Activated CD4-positive, alpha-beta memory T cell treated with anti-CD3 and anti-CD28 coated beads for 36 hours (primary cell): ENCODE measurements around the gene IRF9. TPM values are rescaled to one million over a fixed set of nuclear protein-coding genes. Genes with fewer than 3 reads are reported as not detected.
A peak's percentile ranks its signal among the peaks of the same experiment; 100 is the strongest.

Experiments
- CTCF ChIA-PET: fragments of 350-600 bp; sonication (Branson Sonifier 250); formaldehyde crosslinking; loops from one replicate; lab custom pipeline; 2021; ENCODE audit warnings: antibody characterized with exemption, inconsistent platforms; lab: Charles Lee
- POLR2A ChIA-PET: fragments of 350-600 bp; sonication (Branson Sonifier 250); formaldehyde crosslinking; loops from one replicate; lab custom pipeline; 2021; ENCODE audit warnings: antibody characterized with exemption; lab: Charles Lee
- DNase-seq: peaks from one replicate; pipeline ENCODE4 v3.0.0-alpha.2; 2020
- H3K27ac Mint-ChIP-seq: one replicate; pipeline ENCODE4 v1.8.0; 2021; ENCODE audit warnings: mixed read lengths
- H3K27me3 Mint-ChIP-seq: one replicate; pipeline ENCODE4 v1.8.0; 2021; ENCODE audit warnings: mixed read lengths
- H3K36me3 Mint-ChIP-seq: one replicate; pipeline ENCODE4 v1.8.0; 2021; ENCODE audit warnings: mixed read lengths
- H3K4me1 Mint-ChIP-seq: one replicate; pipeline ENCODE4 v1.8.0; 2021; ENCODE audit warnings: low read depth, mixed read lengths
- H3K4me3 Mint-ChIP-seq: one replicate; pipeline ENCODE4 v1.8.0; 2021; ENCODE audit warnings: mild to moderate bottlenecking, mixed read lengths
- H3K9me3 Mint-ChIP-seq: one replicate; pipeline ENCODE4 v1.8.0; 2021; ENCODE audit warnings: mixed read lengths
- intact Hi-C: fragments of 100-400 bp; cut with micrococcal nuclease; formaldehyde crosslinking; loops from one replicate; pipeline ENCODE4 v1.15.1; 2023
- total RNA-seq, 2 experiments: library from RNA; stranded (reverse); gene quantifications; one replicate each; pipeline ENCODE4 v1.2.3, GENCODE V29; 2021

The IRF9 gene
- total RNA-seq, result 100 to 1,000 TPM; 158 to 172 TPM

- POLR2A ChIA-PET, result interaction anchor here (0.6 to 4.2 kb wide), 32 partner anchors 10 to 276 kb away, joined by 3 to 60 read pairs (median 4); partner anchors contain the start of genes CHMP4A, DCAF11, EMC9 and IPO4
- Mint-ChIP-seq H3K9me3 (no peaks in the 10 kb centered on the region), H3K4me1 (peaks cover 37% of the 10 kb centered on the region), H3K27ac (peak within 1 kb of the TSS; percentile 100), H3K4me3 (peak within 1 kb of the TSS; percentile 97), H3K36me3 (peaks cover 70% of the 10 kb centered on the region), H3K27me3 (no peaks in the 10 kb centered on the region)
- DNase-seq, result peak; percentile 99
- CTCF ChIA-PET, result interaction anchor here (0.6 to 4.6 kb wide), 38 partner anchors 9 to 234 kb away, joined by 3 to 76 read pairs (median 7); partner anchors contain the start of genes CARMIL3, CHMP4A, CIDEB and DCAF11
- intact Hi-C loops, result loop anchor here (1.0 kb wide), 12 partner anchors 14 to 281 kb away; partner anchors contain the start of genes CHMP4A, DCAF11, DHRS1 and EMC9
These were observed at the start of gene IRF9 for GRCh38 chr14:24160850-24161804. TSS of gene IRF9 (plus strand) at chr14:24161265. CDS start at chr14:24162145, 880 bp downstream.

GRCh38 chr14:24113379-24113800, 47.7 kb upstream of the IRF9 start:
- peak overlapping the region; percentile 100 for H3K27ac Mint-ChIP-seq
- H3K4me1 Mint-ChIP-seq, result peaks cover 36% of the 10 kb centered on the region
- CTCF ChIA-PET, result interaction anchor here (1.4 to 4.6 kb wide), 9 partner anchors 18 to 220 kb away, joined by 3 to 33 read pairs (median 10); partner anchors contain the start of genes CIDEB, EMC9, IRF9 and MDP1
- no peaks in the 10 kb centered on the region for H3K9me3 Mint-ChIP-seq
- H3K27me3 Mint-ChIP-seq, result no peaks in the 10 kb centered on the region
- H3K36me3 Mint-ChIP-seq, result peaks cover 21% of the 10 kb centered on the region
- no peak for DNase-seq
- intact Hi-C loops, result no loop called here
- H3K4me3 Mint-ChIP-seq, result peak overlapping the region; percentile 95
- POLR2A ChIA-PET, result interaction anchor here (1.0 to 6.6 kb wide), 11 partner anchors 13 to 316 kb away, joined by 3 to 73 read pairs (median 27); partner anchors contain the start of genes CBLN3, EMC9, IRF9 and KHNYN

GRCh38 chr14:24113801-24114531, 47.1 kb upstream of the IRF9 start:
- intact Hi-C loops, result loop anchor here (1.0 to 2.0 kb wide), 10 partner anchors 20 to 793 kb away; partner anchors contain the start of genes CARMIL3, CHMP4A, EMC9 and IPO4
- ChIA-PET CTCF (interaction anchor here (0.7 to 4.6 kb wide), 15 partner anchors 19 to 1105 kb away, joined by 3 to 33 read pairs (median 7); partner anchors contain the start of genes CIDEB, DHRS4L2, EMC9 and IRF9), POLR2A (interaction anchor here (1.0 to 6.6 kb wide), 20 partner anchors 11 to 793 kb away, joined by 3 to 73 read pairs (median 8); partner anchors contain the start of genes CARMIL3, CBLN3, CHMP4A and CIDEB)

GRCh38 chr14:24114532-24115421, 46.3 kb upstream of the IRF9 start, which contains the start of the genes DCAF11 and NRL:
TSS of gene DCAF11 (plus strand) at chr14:24114777. CDS start at chr14:24115595, 818 bp downstream.
TSS of gene NRL (minus strand) at chr14:24114949. CDS start at chr14:24082848, 32,101 bp downstream.
- DNase-seq, result peak; percentile 99
- CTCF ChIA-PET, result interaction anchor here (0.7 to 4.6 kb wide), 18 partner anchors 17 to 1106 kb away, joined by 3 to 33 read pairs (median 4); partner anchors contain the start of genes CIDEB, DHRS4L2, EMC9 and IRF9
- H3K27ac Mint-ChIP-seq, result peak within 1 kb of the TSS; percentile 100
- H3K36me3 Mint-ChIP-seq, result peaks cover 33% of the 10 kb centered on the region
- H3K4me1 Mint-ChIP-seq, result peaks cover 24% of the 10 kb centered on the region
- POLR2A ChIA-PET, result interaction anchor here (1.0 to 6.6 kb wide), 21 partner anchors 8 to 794 kb away, joined by 3 to 73 read pairs (median 7); partner anchors contain the start of genes CARMIL3, CBLN3, CHMP4A and CIDEB
- H3K4me3 Mint-ChIP-seq, result peak within 1 kb of the TSS; percentile 95
- no peaks in the 10 kb centered on the region for H3K27me3 Mint-ChIP-seq
- intact Hi-C loops, result loop anchor here (1.0 to 2.0 kb wide), 13 partner anchors 20 to 793 kb away; partner anchors contain the start of genes CARMIL3, CHMP4A, EMC9 and GMPR2
- H3K9me3 Mint-ChIP-seq, result no peaks in the 10 kb centered on the region

More at GRCh38 chr14:24113801-24114531, 47.1 kb upstream of the IRF9 start:
- H3K4me3 Mint-ChIP-seq, result peak overlapping the region; percentile 95
- H3K27ac Mint-ChIP-seq, result peak overlapping the region; percentile 100
- no peaks in the 10 kb centered on the region for H3K27me3 Mint-ChIP-seq
- peaks cover 30% of the 10 kb centered on the region for H3K4me1 Mint-ChIP-seq
- peaks cover 26% of the 10 kb centered on the region for H3K36me3 Mint-ChIP-seq
- DNase-seq, result peak; percentile 93
- H3K9me3 Mint-ChIP-seq, result no peaks in the 10 kb centered on the region

- POLR2A ChIA-PET, result interaction anchor here (1.2 to 6.6 kb wide), 14 partner anchors 9 to 158 kb away, joined by 4 to 73 read pairs (median 15); partner anchors contain the start of genes CHMP4A, EMC9, IRF9 and PCK2
- Mint-ChIP-seq H3K27me3 (no peaks in the 10 kb centered on the region), H3K36me3 (peaks cover 36% of the 10 kb centered on the region), H3K27ac (peak overlapping the region; percentile 100), H3K9me3 (no peaks in the 10 kb centered on the region), H3K4me3 (peak overlapping the region; percentile 95), H3K4me1 (peaks cover 22% of the 10 kb centered on the region)
- intact Hi-C loops, result loop anchor here (1.0 to 2.0 kb wide), 5 partner anchors 21 to 646 kb away; partner anchors contain the start of genes CARMIL3, GMPR2, IPO4 and NEDD8
- CTCF ChIA-PET, result interaction anchor here (0.7 to 4.6 kb wide), 17 partner anchors 7 to 218 kb away, joined by 3 to 33 read pairs (median 7); partner anchors contain the start of genes CIDEB, EMC9, IRF9 and PCK2
- DNase-seq, result peak; percentile 26
These were observed 45.5 kb upstream of the IRF9 start for GRCh38 chr14:24115422-24116127.

- Mint-ChIP-seq H3K27ac (peak overlapping the region; percentile 100), H3K4me3 (peak overlapping the region; percentile 95), H3K4me1 (peaks cover 20% of the 10 kb centered on the region), H3K27me3 (no peaks in the 10 kb centered on the region), H3K9me3 (no peaks in the 10 kb centered on the region), H3K36me3 (peaks cover 38% of the 10 kb centered on the region)
- DNase-seq, result no peak
- ChIA-PET POLR2A (interaction anchor here (0.9 to 6.6 kb wide), 7 partner anchors 10 to 158 kb away, joined by 3 to 73 read pairs (median 27); partner anchors contain the start of genes EMC9, PSME1, PSME2 and RNF31), CTCF (interaction anchor here (0.7 to 4.6 kb wide), 11 partner anchors 8 to 217 kb away, joined by 3 to 33 read pairs (median 5); partner anchors contain the start of genes EMC9, IRF9, PCK2 and PSME2)
- intact Hi-C loops, result no loop called here
These were observed 44.8 kb upstream of the IRF9 start for GRCh38 chr14:24116128-24116814.

GRCh38 chr14:24117179-24117578, 43.9 kb upstream of the IRF9 start:
- intact Hi-C loops, result no loop called here
- H3K9me3 Mint-ChIP-seq, result no peaks in the 10 kb centered on the region
- H3K27ac Mint-ChIP-seq, result no peak overlapping the region
- DNase-seq, result no peak
- H3K4me3 Mint-ChIP-seq, result no peak overlapping the region
- POLR2A ChIA-PET, result interaction anchor here (0.6 to 6.6 kb wide), 4 partner anchors 9 to 163 kb away, joined by 3 to 73 read pairs (median 16); partner anchors contain the start of gene PSME1
- H3K4me1 Mint-ChIP-seq, result peaks cover 20% of the 10 kb centered on the region
- CTCF ChIA-PET, result interaction anchor here (0.8 to 4.6 kb wide), 4 partner anchors 9 to 89 kb away, joined by 3 to 33 read pairs (median 6); partner anchors contain the start of gene IRF9
- peaks cover 40% of the 10 kb centered on the region for H3K36me3 Mint-ChIP-seq
- H3K27me3 Mint-ChIP-seq, result no peaks in the 10 kb centered on the region

- ChIA-PET POLR2A (interaction anchor here (1.1 to 6.6 kb wide), 2 partner anchors 13 to 17 kb away, joined by 4 to 73 read pairs; partner anchors contain the start of gene PSME1), CTCF (interaction anchor here (1.0 kb wide), 1 partner anchor 11 kb away, joined by 7 read pairs; no protein-coding TSS in a partner anchor)
- Mint-ChIP-seq H3K27ac (no peak overlapping the region), H3K4me1 (peaks cover 20% of the 10 kb centered on the region), H3K27me3 (no peaks in the 10 kb centered on the region), H3K9me3 (no peaks in the 10 kb centered on the region), H3K4me3 (no peak overlapping the region), H3K36me3 (peaks cover 49% of the 10 kb centered on the region)
- no peak for DNase-seq
- intact Hi-C loops, result no loop called here
These were observed 41.4 kb upstream of the IRF9 start for GRCh38 chr14:24119691-24120090.
